GM23248 (cell line): ENCODE measurements around the gene SLC5A5. TPM values are rescaled to one million over a fixed set of nuclear protein-coding genes. Genes with fewer than 3 reads are reported as not detected.
"Not testable (repeated sequence)": the region's sequence is repeated elsewhere in the genome, so short reads cannot be mapped to it uniquely, and the experiment has no call there.

Experiments
- DNase-seq: peaks from one replicate; pipeline ENCODE4 v3.0.0-alpha.2; 2015
- H2AFZ ChIP-seq: fragments of 200-600 bp; sonication (generic); 2 replicates; pipeline ENCODE4 v1.6.1; 2016; ENCODE audit warnings: antibody characterized with exemption
- H3F3A ChIP-seq: fragments of 200-600 bp; sonication (generic); 2 replicates; pipeline ENCODE4 v1.6.1; 2016; ENCODE audit warnings: mild to moderate bottlenecking, antibody characterized with exemption, mixed run types; ENCODE audit not compliant: insufficient read depth
- H3K27ac ChIP-seq: fragments of 200-600 bp; sonication (generic); 2 replicates; pipeline ENCODE4 v1.5.1; 2016; ENCODE audit warnings: mild to moderate bottlenecking
- H3K27me3 ChIP-seq: fragments of 200-600 bp; sonication (generic); replicated peaks from 2 replicates; pipeline ENCODE4 v1.6.1; 2016; ENCODE audit warnings: mild to moderate bottlenecking; ENCODE audit not compliant: insufficient read depth
- H3K36me3 ChIP-seq: fragments of 200-600 bp; sonication (generic); 2 replicates; pipeline ENCODE4 v1.6.1; 2016; ENCODE audit warnings: low read depth, mild to moderate bottlenecking
- H3K4me1 ChIP-seq: fragments of 200-600 bp; sonication (generic); 2 replicates; pipeline ENCODE4 v1.6.1; 2016; ENCODE audit warnings: mild to moderate bottlenecking; ENCODE audit not compliant: insufficient read depth
- H3K4me2 ChIP-seq: fragments of 200-600 bp; sonication (generic); one replicate; pipeline ENCODE4 v1.6.1; 2016; ENCODE audit warnings: mild to moderate bottlenecking; ENCODE audit not compliant: unreplicated experiment
- H3K4me3 ChIP-seq: fragments of 200-600 bp; sonication (generic); 2 replicates; pipeline ENCODE4 v1.5.1; 2016; ENCODE audit warnings: mild to moderate bottlenecking
- H3K79me2 ChIP-seq: fragments of 200-600 bp; sonication (generic); 2 replicates; pipeline ENCODE4 v1.6.1; 2016; ENCODE audit warnings: mild to moderate bottlenecking; ENCODE audit not compliant: insufficient read depth
- H3K9ac ChIP-seq: fragments of 200-600 bp; sonication (generic); 2 replicates; pipeline ENCODE4 v1.6.1; 2016; ENCODE audit warnings: mild to moderate bottlenecking
- H3K9me2 ChIP-seq: fragments of 200-600 bp; sonication (generic); 2 replicates; pipeline ENCODE4 v1.6.1; 2016; ENCODE audit warnings: mixed run types, mild to moderate bottlenecking, moderate library complexity; ENCODE audit not compliant: insufficient read depth
- H3K9me3 ChIP-seq: fragments of 200-600 bp; sonication (generic); one replicate; pipeline ENCODE4 v1.6.1; 2017; ENCODE audit warnings: low read depth
- H4K20me1 ChIP-seq: fragments of 200-600 bp; sonication (generic); 2 replicates; pipeline ENCODE4 v1.6.0; 2016; ENCODE audit not compliant: insufficient read depth
- EZH2 ChIP-seq: fragments of 200-600 bp; sonication (generic); IDR thresholded peaks from 2 replicates; pipeline ENCODE4 v1.6.1; 2018; ENCODE audit warnings: antibody characterized with exemption, mild to moderate bottlenecking; ENCODE audit not compliant: insufficient read depth, poor library complexity, severe bottlenecking
- EZH2phosphoT487 ChIP-seq: fragments of 200-600 bp; sonication (generic); IDR thresholded peaks from 2 replicates; pipeline ENCODE4 v1.6.1; 2018; ENCODE audit warnings: antibody characterized with exemption, moderate library complexity, mild to moderate bottlenecking, low read depth; ENCODE audit not compliant: insufficient read depth
- WGBS, 2 experiments: methylation state at CpG; one replicate each; pipeline ENCODE4 v1.1.6; 2015 to 2017; ENCODE audit warnings: low lambda C conversion rate in 2 of 2, low coverage in 1 of 2; ENCODE audit errors: missing lambda C conversion rate in 2 of 2; 5-methylcytosine and 5-hydroxymethylcytosine counted together
- in situ Hi-C: fragments of 300-500 bp; cut with MboI; formaldehyde crosslinking; loops from 2 replicates; pipeline ENCODE4 v1.15.0; 2020
- polyA plus RNA-seq: library from polyadenylated mRNA; unstranded; fragments of >200 nt; fragmentation: Nextera tagmentation; extraction: Ambion mirVana; gene quantifications from 2 replicates; pipeline ENCODE4 v1.2.1, GENCODE V29; 2016
- total RNA-seq: library from RNA; depleted of rRNA; stranded (reverse); fragments of >200 nt; shearing (Covaris generic); gene quantifications from 2 replicates; pipeline ENCODE4 v1.2.3, GENCODE V29; 2014

SLC5A5 gene
- total and polyA plus RNA-seq, 2 experiments from 2014 or later: not detected

- in situ Hi-C loops: no loop called here
- no peaks in the 10 kb centered on the region for H3K79me2 ChIP-seq
- no peak overlapping the region for H3K4me2 ChIP-seq
- H3K9me3 ChIP-seq: no peaks in the 10 kb centered on the region
- no peak for TF ChIP-seq EZH2
- TF ChIP-seq EZH2phosphoT487: no peak
- H4K20me1 ChIP-seq: no peaks in the 10 kb centered on the region
- 0 out of 2 replicates have a peak, but pooled peaks cover 3% of the 10 kb centered on the region for H3F3A ChIP-seq
- H3K9me2 ChIP-seq: no peaks in the 10 kb centered on the region
- no peak for DNase-seq
- no peak overlapping the region for H3K9ac ChIP-seq
- no peak overlapping the region for H3K27ac ChIP-seq
- H3K4me1 ChIP-seq: no peaks in the 10 kb centered on the region
- H2AFZ ChIP-seq: no peak overlapping the region
- WGBS, 2 experiments: 69 to 73% methylated on average over 3 of the region's 3 CpGs
- H3K4me3 ChIP-seq: no peak overlapping the region
- no peaks in the 10 kb centered on the region for H3K36me3 ChIP-seq
- H3K27me3 ChIP-seq: no peaks in the 10 kb centered on the region
These were observed 36.5 kb downstream of the SLC5A5 start for GRCh38 chr19:17908244-17908643.

GRCh38 chr19:17909003-17909732 is 37.4 kb downstream of the SLC5A5 start:
- no peaks in the 10 kb centered on the region for H3K79me2 ChIP-seq
- H2AFZ ChIP-seq: no peak overlapping the region
- DNase-seq: no peak
- no peaks in the 10 kb centered on the region for H3K9me3 ChIP-seq
- no peak overlapping the region for H3K27ac ChIP-seq
- no peak overlapping the region for H3K4me2 ChIP-seq
- H3K4me3 ChIP-seq: no peak overlapping the region
- no peaks in the 10 kb centered on the region for H3K36me3 ChIP-seq
- TF ChIP-seq EZH2phosphoT487: no peak
- no peak for TF ChIP-seq EZH2
- in situ Hi-C loops: no loop called here
- no peaks in the 10 kb centered on the region for H3K4me1 ChIP-seq
- no peaks in the 10 kb centered on the region for H3K27me3 ChIP-seq
- 0 out of 2 replicates have a peak, but pooled peaks cover 3% of the 10 kb centered on the region for H3F3A ChIP-seq
- H3K9ac ChIP-seq: no peak overlapping the region
- no peaks in the 10 kb centered on the region for H3K9me2 ChIP-seq
- 25 to 31% methylated on average over 7 of the region's 7 CpGs for WGBS, 2 experiments
- no peaks in the 10 kb centered on the region for H4K20me1 ChIP-seq

DNA sequence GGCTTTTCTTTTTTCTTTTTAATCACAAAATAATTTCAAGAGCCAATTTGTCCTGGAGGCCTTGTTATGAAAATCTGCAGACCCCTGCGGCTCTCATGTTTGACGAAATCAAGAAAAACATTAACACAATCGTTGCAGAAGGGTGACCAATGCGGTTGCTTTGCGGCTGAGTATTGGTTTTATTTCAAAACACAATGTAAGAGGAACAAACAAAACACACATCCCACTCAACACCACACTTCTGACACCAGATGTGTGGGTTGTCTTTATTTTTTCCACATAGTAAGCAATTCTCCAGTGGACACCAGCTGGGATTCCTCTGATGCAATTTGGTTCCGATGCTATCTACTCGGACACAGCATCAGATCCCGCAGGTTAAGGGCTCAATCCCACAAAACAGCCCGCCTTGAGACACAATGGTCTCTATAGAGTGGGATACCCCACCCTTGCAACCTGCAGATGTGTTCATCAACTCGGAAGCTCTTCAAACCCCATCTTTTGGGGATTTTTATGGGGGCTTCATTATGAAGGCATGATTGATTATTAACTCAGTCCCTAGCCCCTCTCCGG is 39.1 kb downstream of the SLC5A5 start:
- 47 to 48% methylated on average over 11 of the region's 11 CpGs for WGBS, 2 experiments

DNA sequence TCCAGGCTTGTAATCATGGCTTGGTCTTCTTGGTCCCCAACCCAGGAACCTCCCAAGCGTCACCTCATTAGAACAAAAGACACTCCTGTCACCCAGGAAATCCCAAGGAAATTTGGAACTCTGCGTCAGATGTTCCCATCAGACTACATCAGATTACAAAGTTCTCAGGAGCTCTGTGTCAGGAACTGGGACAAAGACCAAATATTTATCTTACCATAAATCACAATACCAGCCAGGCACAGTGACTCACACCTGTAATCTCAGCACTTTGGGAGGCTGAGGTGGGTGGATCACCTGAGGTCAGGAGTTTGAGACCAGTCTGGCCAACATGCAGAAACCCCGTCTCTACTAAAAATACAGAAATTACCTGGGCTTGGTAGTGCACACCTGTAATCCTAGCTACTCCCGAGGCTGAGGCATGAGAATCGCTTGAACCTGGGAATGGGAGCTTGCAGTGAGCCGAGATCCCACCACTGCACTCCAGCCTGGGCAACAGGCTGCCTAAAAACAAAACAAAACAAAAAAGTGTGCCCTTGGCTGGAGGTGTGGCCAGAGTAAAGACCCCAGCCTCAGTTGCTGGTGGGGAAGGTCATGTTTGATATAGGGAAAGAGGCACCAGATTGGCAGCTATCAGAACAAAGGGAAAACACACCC is 44.3 kb downstream of the SLC5A5 start:
- H3K9me2 ChIP-seq: no peaks in the 10 kb centered on the region
- H3K27me3 ChIP-seq: 0 out of 2 replicates have a peak, but pooled peaks cover 11% of the 10 kb centered on the region
- H3K36me3 ChIP-seq: no peaks in the 10 kb centered on the region
- H3K79me2 ChIP-seq: no peaks in the 10 kb centered on the region
- H3K4me3 ChIP-seq: no peak overlapping the region
- 46 to 49% methylated on average over 6 of the region's 6 CpGs for WGBS, 2 experiments
- no peak overlapping the region for H3K9ac ChIP-seq
- no peaks in the 10 kb centered on the region for H3F3A ChIP-seq
- H2AFZ ChIP-seq: no peak overlapping the region
- no peak for DNase-seq
- H3K27ac ChIP-seq: no peak overlapping the region
- no peaks in the 10 kb centered on the region for H4K20me1 ChIP-seq
- no peaks in the 10 kb centered on the region for H3K4me1 ChIP-seq
- TF ChIP-seq EZH2phosphoT487 (no peak), EZH2 (no peak)
- no peak overlapping the region for H3K4me2 ChIP-seq
- in situ Hi-C loops: no loop called here
- H3K9me3 ChIP-seq: no peaks in the 10 kb centered on the region

More for the DNA sequence above, 39.1 kb downstream of the SLC5A5 start:
- Histone ChIP-seq H3K27ac (no peak overlapping the region), H3K4me3 (no peak overlapping the region), H3K9me3 (no peaks in the 10 kb centered on the region), H3F3A (no peaks in the 10 kb centered on the region), H3K79me2 (no peaks in the 10 kb centered on the region), H3K27me3 (no peaks in the 10 kb centered on the region), H4K20me1 (no peaks in the 10 kb centered on the region), H3K9ac (no peak overlapping the region), H2AFZ (no peak overlapping the region), H3K4me1 (no peaks in the 10 kb centered on the region), H3K9me2 (no peaks in the 10 kb centered on the region), H3K36me3 (no peaks in the 10 kb centered on the region), H3K4me2 (no peak overlapping the region)
- TF ChIP-seq EZH2 (no peak), EZH2phosphoT487 (no peak)
- no peak for DNase-seq
- in situ Hi-C loops: no loop called here

GRCh38 chr19:17918151-17918550 is 46.4 kb downstream of the SLC5A5 start:
- H3K36me3 ChIP-seq, H3K4me3 ChIP-seq, H3K9me2 ChIP-seq, H3F3A ChIP-seq, H3K9ac ChIP-seq, H2AFZ ChIP-seq, H3K27ac ChIP-seq, H3K4me2 ChIP-seq, H3K79me2 ChIP-seq, H3K4me1 ChIP-seq, in situ Hi-C loops, H4K20me1 ChIP-seq, H3K9me3 ChIP-seq, DNase-seq: not testable (repeated sequence)
- 0 out of 2 replicates have a peak, but pooled peaks cover 11% of the 10 kb centered on the region for H3K27me3 ChIP-seq
- 81 to 86% methylated on average over 5 to 29 of the region's 30 CpGs for WGBS, 2 experiments

DNA sequence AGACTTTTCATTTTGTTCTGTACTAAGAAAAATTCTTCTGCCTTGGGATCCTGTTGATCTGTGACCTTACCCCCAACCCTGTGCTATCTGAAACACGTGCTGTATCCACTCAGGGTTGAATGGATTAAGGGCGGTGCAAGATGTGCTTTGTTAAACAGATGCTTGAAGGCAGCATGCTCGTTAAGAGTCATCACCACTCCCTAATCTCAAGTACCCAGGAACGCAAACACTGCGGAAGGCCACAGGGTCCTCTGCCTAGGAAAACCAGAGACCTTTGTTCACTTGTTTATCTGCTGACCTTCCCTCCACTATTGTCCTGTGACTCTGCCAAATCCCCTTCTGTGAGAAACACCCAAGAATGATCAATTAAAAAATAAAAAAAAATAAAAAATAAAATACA is 47.4 kb downstream of the SLC5A5 start:
- H3K9me2 ChIP-seq, H3F3A ChIP-seq, DNase-seq, H3K9ac ChIP-seq, H3K4me2 ChIP-seq, H3K4me1 ChIP-seq, H2AFZ ChIP-seq, in situ Hi-C loops, H3K9me3 ChIP-seq, H3K79me2 ChIP-seq, H3K4me3 ChIP-seq, H3K27ac ChIP-seq, H4K20me1 ChIP-seq, H3K36me3 ChIP-seq: not testable (repeated sequence)
- WGBS, 2 experiments: 44 to 50% methylated on average over 5 of the region's 5 CpGs
- H3K27me3 ChIP-seq: 0 out of 2 replicates have a peak, but pooled peaks cover 11% of the 10 kb centered on the region
